SK-N-SH treated with all-trans-retinoic acid at 6 μM for 48 hours (cell line): ENCODE results near the gene ITPR2.

ENCODE experiments used
- ATAC-seq: fragments of 200-7000 bp; cut with Tn5 transposase; 3 replicates; pipeline ENCODE4 v1.9.1; 2020; ENCODE audit warnings: mild to moderate bottlenecking, moderate library complexity
- ARNTL ChIP-seq: fragments of 450-650 bp; formaldehyde crosslinking; IDR thresholded peaks from 2 replicates; pipeline ENCODE4 v1.5.0; 2020; ENCODE audit warnings: low read depth, mild to moderate bottlenecking, moderate library complexity, borderline replicate concordance
- BACH2 ChIP-seq: fragments of 250-450 bp; sonication (Bioruptor Pico); IDR thresholded peaks from 2 replicates; pipeline ENCODE4 v1.9.0; 2021; ENCODE audit warnings: mild to moderate bottlenecking, borderline replicate concordance
- CSDC2 ChIP-seq: fragments of 250-450 bp; sonication (Bioruptor Pico); IDR thresholded peaks from 2 replicates; pipeline ENCODE4 v1.5.0; 2020; ENCODE audit warnings: mild to moderate bottlenecking, moderate library complexity
- ESRRG ChIP-seq: fragments of 250-450 bp; sonication (Bioruptor Pico); IDR thresholded peaks from 2 replicates; pipeline ENCODE4 v1.6.1; 2021; ENCODE audit warnings: mild to moderate bottlenecking
- GLIS3 ChIP-seq: fragments of 250-450 bp; sonication (Bioruptor Pico); IDR thresholded peaks from 2 replicates; pipeline ENCODE4 v1.5.0; 2020; ENCODE audit warnings: mild to moderate bottlenecking, moderate library complexity
- ISL1 ChIP-seq: fragments of 250-450 bp; sonication (Bioruptor Pico); IDR thresholded peaks from 2 replicates; pipeline ENCODE4 v2.1.2; 2022; ENCODE audit warnings: mild to moderate bottlenecking, moderate library complexity
- OSR1 ChIP-seq: fragments of 250-450 bp; sonication (Bioruptor Pico); IDR thresholded peaks from 2 replicates; pipeline ENCODE4 v1.8.0; 2022; ENCODE audit warnings: moderate library complexity, mild to moderate bottlenecking, inconsistent platforms
- PPARA ChIP-seq: fragments of 250-450 bp; sonication (Bioruptor Pico); IDR thresholded peaks from 2 replicates; pipeline ENCODE4 v1.5.0; 2020; ENCODE audit warnings: mild to moderate bottlenecking, borderline replicate concordance
- RARB ChIP-seq: fragments of 250-450 bp; sonication (Bioruptor Pico); IDR thresholded peaks from 2 replicates; pipeline ENCODE4 v1.8.0; 2021; ENCODE audit warnings: mild to moderate bottlenecking, moderate library complexity
- SNAI2 ChIP-seq: fragments of 250-450 bp; sonication (Bioruptor Pico); IDR thresholded peaks from 2 replicates; pipeline ENCODE4 v1.5.0; 2020; ENCODE audit warnings: mild to moderate bottlenecking, moderate library complexity
- TCF4 ChIP-seq: fragments of 250-450 bp; sonication (Bioruptor Pico); IDR thresholded peaks from 2 replicates; pipeline ENCODE4 v1.8.0; 2021; ENCODE audit warnings: mild to moderate bottlenecking, moderate library complexity, borderline replicate concordance
- TOX ChIP-seq: fragments of 250-450 bp; sonication (Bioruptor Pico); IDR thresholded peaks from 2 replicates; pipeline ENCODE4 v1.8.0; 2021; ENCODE audit warnings: mild to moderate bottlenecking, moderate library complexity, borderline replicate concordance
- ZC3H10 ChIP-seq: fragments of 250-450 bp; sonication (Bioruptor Pico); IDR thresholded peaks from 2 replicates; pipeline ENCODE4 v1.5.1; 2021; ENCODE audit warnings: mild to moderate bottlenecking, moderate library complexity
- ZFP30 ChIP-seq: fragments of 450-650 bp; formaldehyde crosslinking; IDR thresholded peaks from 2 replicates; pipeline ENCODE4 v1.5.0; 2022; ENCODE audit warnings: mild to moderate bottlenecking, moderate library complexity
- ZNF565 ChIP-seq: fragments of 450-650 bp; formaldehyde crosslinking; conservative IDR thresholded peaks from 2 replicates; pipeline ENCODE4 v1.5.0; 2020; ENCODE audit warnings: low read depth, mild to moderate bottlenecking, moderate library complexity
- ZNF8 ChIP-seq: fragments of 450-650 bp; formaldehyde crosslinking; IDR thresholded peaks from 2 replicates; pipeline ENCODE4 v1.5.0; 2020; ENCODE audit warnings: mild to moderate bottlenecking, moderate library complexity
- TF ChIP-seq, protein P1 (sequence below): fragments of 250-450 bp; sonication (Bioruptor Pico); IDR thresholded peaks from 2 replicates; pipeline ENCODE4 v1.8.0; 2020; ENCODE audit warnings: mild to moderate bottlenecking, moderate library complexity, borderline replicate concordance
- TF ChIP-seq, protein P2 (sequence below): fragments of 250-450 bp; sonication (Bioruptor Pico); IDR thresholded peaks from 2 replicates; pipeline ENCODE4 v1.5.0; 2020; ENCODE audit warnings: mild to moderate bottlenecking, moderate library complexity
- TF ChIP-seq, protein P3 (sequence below): fragments of 250-450 bp; sonication (Bioruptor Pico); IDR thresholded peaks from 2 replicates; pipeline ENCODE4 v1.8.0; 2021; ENCODE audit warnings: low read depth, mild to moderate bottlenecking, moderate library complexity, borderline replicate concordance
- TF ChIP-seq, protein P4 (sequence below): fragments of 250-450 bp; sonication (Bioruptor Pico); IDR thresholded peaks from 2 replicates; pipeline ENCODE4 v1.5.1; 2020; ENCODE audit warnings: low read depth, mild to moderate bottlenecking, moderate library complexity

The ITPR2 gene

DNA sequence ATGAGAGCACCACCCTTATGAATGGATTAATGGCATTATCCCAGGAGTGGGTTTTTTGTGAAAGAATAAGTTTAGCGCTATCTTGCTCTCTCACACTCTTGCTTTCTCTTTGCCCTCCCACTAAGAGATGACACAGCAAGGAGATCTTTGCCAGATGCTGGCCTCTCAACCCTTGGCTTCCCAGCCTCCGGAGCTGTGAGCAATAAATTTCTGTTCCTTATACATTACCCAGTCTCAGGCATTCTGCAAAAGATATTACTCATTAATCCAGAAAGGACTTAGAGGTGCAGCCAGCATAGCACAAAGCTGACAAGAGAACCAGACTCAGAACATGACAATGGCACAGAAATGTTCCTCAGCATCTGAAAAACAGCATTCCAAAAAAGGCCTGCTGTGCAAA lies 190.6 kb downstream of the ITPR2 start (continued):
- TF ChIP-seq, protein P1, sequence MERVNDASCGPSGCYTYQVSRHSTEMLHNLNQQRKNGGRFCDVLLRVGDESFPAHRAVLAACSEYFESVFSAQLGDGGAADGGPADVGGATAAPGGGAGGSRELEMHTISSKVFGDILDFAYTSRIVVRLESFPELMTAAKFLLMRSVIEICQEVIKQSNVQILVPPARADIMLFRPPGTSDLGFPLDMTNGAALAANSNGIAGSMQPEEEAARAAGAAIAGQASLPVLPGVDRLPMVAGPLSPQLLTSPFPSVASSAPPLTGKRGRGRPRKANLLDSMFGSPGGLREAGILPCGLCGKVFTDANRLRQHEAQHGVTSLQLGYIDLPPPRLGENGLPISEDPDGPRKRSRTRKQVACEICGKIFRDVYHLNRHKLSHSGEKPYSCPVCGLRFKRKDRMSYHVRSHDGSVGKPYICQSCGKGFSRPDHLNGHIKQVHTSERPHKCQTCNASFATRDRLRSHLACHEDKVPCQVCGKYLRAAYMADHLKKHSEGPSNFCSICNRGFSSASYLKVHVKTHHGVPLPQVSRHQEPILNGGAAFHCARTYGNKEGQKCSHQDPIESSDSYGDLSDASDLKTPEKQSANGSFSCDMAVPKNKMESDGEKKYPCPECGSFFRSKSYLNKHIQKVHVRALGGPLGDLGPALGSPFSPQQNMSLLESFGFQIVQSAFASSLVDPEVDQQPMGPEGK (CRISPR knock-in tag), result no peak

DNA sequence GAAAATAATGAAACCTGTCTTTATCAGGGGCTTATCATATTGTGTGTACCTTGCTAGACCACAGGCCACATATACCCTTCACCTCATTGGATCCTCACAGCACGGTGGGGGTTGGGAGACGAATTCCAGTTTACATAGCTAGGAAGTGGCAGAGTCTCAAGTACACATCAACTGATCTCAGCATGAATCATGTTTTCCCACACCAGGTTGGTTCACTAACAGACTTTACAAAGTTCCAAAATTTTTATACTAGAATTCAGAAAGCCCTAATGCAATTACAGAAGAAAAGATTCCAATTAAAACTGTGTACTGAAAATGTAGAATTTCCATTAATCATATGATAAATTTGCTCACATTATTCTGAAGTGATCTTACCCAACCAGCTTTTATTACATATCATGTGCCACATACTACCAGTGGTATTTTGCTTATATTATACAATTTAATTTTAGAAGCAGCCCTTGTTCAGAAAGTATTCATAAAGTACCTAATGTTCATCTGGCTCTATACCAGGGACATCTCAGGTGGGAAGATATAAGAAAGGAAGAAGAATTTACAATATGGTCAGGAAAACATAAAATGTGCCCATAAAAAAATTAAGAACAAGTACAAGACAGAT lies 196.2 kb downstream of the ITPR2 start:
- ATAC-seq, result peak; percentile 63
- TF ChIP-seq, protein P2, sequence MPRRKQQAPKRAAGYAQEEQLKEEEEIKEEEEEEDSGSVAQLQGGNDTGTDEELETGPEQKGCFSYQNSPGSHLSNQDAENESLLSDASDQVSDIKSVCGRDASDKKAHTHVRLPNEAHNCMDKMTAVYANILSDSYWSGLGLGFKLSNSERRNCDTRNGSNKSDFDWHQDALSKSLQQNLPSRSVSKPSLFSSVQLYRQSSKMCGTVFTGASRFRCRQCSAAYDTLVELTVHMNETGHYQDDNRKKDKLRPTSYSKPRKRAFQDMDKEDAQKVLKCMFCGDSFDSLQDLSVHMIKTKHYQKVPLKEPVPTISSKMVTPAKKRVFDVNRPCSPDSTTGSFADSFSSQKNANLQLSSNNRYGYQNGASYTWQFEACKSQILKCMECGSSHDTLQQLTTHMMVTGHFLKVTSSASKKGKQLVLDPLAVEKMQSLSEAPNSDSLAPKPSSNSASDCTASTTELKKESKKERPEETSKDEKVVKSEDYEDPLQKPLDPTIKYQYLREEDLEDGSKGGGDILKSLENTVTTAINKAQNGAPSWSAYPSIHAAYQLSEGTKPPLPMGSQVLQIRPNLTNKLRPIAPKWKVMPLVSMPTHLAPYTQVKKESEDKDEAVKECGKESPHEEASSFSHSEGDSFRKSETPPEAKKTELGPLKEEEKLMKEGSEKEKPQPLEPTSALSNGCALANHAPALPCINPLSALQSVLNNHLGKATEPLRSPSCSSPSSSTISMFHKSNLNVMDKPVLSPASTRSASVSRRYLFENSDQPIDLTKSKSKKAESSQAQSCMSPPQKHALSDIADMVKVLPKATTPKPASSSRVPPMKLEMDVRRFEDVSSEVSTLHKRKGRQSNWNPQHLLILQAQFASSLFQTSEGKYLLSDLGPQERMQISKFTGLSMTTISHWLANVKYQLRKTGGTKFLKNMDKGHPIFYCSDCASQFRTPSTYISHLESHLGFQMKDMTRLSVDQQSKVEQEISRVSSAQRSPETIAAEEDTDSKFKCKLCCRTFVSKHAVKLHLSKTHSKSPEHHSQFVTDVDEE (CRISPR knock-in tag), result no peak
- no peak for TF ChIP-seq ESRRG (CRISPR knock-in tag)
- peak; percentile 61; the same call in 1 of the 2 replicates for TF ChIP-seq ISL1 (CRISPR knock-in tag)
- TF ChIP-seq, all 23 proteins: peak for 1

DNA sequence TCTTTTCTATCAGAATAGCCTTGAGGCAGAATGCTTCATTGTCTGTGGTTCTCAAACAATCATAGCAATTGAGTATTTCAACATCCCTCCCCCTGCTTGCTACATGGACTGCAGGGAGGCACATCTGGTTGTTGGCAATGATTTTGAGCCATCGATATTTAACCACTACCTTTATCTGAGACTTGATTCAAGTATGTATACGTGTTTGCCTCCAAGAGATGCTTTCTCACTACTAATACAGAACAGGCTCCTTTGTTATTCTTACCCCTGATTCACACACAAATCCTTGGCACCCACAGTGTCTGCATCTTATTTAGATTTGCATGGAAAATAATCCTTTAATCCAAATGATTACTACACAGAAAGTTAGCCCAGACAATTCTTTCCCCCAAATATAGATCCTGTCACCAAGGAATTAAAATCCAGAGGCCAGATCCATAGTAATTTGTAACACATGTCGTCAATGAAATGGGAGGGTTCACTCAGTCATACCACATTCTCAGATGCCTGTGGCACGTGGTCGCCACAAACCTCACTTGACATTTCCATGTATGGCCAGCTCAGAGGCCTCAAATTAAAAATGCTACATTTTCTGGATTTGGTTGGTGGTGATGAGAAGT lies 199.3 kb downstream of the ITPR2 start:
- TF ChIP-seq TOX (CRISPR knock-in tag) (no peak), ZNF8 (CRISPR knock-in tag) (peak; percentile 64)
- peak; percentile 28; the same call in 1 of the 3 replicates for ATAC-seq

DNA sequence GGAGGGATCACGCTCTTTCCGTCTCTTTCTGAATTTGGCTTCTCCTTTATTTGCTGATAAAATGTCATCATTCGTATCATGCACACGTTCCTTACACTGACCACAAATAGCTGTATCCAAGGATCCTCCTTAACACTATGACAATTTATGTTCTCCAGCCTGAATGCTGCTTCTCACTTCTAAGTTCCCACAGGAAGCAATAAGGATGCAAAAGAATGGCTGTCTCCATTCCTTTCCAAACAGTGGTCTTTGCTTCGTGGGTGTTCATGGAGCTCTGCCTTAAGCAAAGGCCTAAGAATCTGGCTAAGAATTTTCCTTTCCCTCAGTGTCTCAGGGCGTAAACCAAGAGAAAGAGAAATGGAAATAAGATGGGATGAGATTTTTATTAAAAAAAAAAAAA lies 200.2 kb downstream of the ITPR2 start:
- TF ChIP-seq OSR1 (CRISPR knock-in tag), result no peak
- no peak for TF ChIP-seq ZNF565
- no peak for ATAC-seq

DNA sequence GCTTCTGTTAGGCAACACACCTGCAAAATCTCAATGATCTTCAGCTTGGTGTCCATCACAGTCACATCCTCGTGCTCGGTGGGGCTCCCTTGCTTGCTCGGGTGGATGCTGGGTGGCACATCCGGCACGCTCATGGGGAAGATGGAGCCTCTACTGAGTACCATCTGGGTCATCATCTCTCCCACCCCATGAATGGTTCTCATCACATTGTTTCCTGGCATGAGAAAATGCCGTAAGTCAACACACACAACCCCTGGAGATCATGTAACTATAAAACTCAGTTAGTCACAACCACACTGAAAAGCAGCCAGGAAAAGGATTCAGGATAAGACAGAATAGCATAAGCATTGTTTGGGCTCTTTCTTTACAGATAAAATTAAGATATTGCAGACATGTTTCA lies 201.1 kb downstream of the ITPR2 start:
- no peak for ATAC-seq
- TF ChIP-seq ISL1 (CRISPR knock-in tag), result no peak
- TF ChIP-seq PPARA, result no peak
- TF ChIP-seq, protein P3, sequence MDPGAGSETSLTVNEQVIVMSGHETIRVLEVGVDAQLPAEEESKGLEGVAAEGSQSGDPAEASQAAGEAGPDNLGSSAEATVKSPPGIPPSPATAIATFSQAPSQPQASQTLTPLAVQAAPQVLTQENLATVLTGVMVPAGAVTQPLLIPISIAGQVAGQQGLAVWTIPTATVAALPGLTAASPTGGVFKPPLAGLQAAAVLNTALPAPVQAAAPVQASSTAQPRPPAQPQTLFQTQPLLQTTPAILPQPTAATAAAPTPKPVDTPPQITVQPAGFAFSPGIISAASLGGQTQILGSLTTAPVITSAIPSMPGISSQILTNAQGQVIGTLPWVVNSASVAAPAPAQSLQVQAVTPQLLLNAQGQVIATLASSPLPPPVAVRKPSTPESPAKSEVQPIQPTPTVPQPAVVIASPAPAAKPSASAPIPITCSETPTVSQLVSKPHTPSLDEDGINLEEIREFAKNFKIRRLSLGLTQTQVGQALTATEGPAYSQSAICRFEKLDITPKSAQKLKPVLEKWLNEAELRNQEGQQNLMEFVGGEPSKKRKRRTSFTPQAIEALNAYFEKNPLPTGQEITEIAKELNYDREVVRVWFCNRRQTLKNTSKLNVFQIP (CRISPR knock-in tag), result no peak
- no peak for TF ChIP-seq RARB (CRISPR knock-in tag)
- TF ChIP-seq BACH2 (CRISPR knock-in tag), result no peak
- TF ChIP-seq, protein P1 (CRISPR knock-in tag), result no peak
- TF ChIP-seq ZC3H10, result no peak
- TF ChIP-seq, protein P4, sequence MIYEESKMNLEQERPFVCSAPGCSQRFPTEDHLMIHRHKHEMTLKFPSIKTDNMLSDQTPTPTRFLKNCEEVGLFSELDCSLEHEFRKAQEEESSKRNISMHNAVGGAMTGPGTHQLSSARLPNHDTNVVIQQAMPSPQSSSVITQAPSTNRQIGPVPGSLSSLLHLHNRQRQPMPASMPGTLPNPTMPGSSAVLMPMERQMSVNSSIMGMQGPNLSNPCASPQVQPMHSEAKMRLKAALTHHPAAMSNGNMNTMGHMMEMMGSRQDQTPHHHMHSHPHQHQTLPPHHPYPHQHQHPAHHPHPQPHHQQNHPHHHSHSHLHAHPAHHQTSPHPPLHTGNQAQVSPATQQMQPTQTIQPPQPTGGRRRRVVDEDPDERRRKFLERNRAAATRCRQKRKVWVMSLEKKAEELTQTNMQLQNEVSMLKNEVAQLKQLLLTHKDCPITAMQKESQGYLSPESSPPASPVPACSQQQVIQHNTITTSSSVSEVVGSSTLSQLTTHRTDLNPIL (CRISPR knock-in tag), result no peak
- no peak for TF ChIP-seq OSR1 (CRISPR knock-in tag)
- TF ChIP-seq TCF4 (CRISPR knock-in tag), result no peak
- no peak for TF ChIP-seq GLIS3 (CRISPR knock-in tag)
- no peak for TF ChIP-seq SNAI2 (CRISPR knock-in tag)
- no peak for TF ChIP-seq CSDC2 (CRISPR knock-in tag)
- TF ChIP-seq ARNTL (CRISPR knock-in tag), result no peak
- no peak for TF ChIP-seq ESRRG (CRISPR knock-in tag)
- no peak for TF ChIP-seq ZFP30
- TF ChIP-seq, protein P2 (CRISPR knock-in tag), result no peak
